ENCODE results near the gene AQP12A.
"Not testable (repeated sequence)": the region's sequence is repeated elsewhere in the genome, so short reads cannot be mapped to it uniquely, and the experiment has no call there.

AQP12A gene

DNA sequence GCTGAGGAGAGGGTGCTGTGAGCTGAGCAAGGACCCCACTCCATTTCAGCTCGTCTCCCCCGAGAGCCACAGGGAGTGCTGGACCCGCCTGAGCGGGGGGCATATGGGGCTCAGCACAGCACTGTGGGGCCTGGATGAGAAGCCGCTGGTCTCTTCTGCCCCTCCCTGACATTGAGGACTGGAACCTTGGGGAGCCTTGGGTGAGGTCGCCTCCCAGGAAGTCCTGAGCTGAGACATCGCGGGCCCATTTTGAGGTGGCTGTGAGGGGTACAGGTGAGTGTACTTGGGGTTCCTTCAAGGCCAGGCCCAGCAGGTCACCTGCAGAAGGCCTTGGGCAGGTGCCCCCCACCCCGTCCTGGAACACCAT is 3.1 kb upstream of the AQP12A start:
- no peak for DNase-seq (ENCODE audit: low spot score)

DNA sequence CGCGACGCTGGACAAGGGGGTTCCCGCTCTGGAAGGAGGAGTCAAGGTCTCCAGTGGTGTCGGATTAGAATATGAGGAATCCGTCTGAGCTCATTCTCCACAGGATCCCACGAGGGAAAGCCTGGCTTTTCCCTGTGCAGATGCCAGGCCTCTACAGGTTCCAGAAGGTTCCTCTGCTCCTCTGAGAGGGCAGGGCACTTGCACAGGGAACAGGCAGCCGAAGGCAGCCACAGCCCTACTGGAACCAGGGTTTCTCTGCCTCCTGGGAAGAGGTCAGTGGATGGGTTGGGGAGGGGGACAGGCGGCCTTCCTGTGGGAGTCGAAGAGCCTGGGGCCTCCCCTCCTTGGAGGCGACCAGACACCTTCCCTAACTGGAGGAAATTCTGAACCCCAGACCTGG is 1.7 kb upstream of the AQP12A start:
- no peak for DNase-seq (ENCODE audit: low spot score)

DNA sequence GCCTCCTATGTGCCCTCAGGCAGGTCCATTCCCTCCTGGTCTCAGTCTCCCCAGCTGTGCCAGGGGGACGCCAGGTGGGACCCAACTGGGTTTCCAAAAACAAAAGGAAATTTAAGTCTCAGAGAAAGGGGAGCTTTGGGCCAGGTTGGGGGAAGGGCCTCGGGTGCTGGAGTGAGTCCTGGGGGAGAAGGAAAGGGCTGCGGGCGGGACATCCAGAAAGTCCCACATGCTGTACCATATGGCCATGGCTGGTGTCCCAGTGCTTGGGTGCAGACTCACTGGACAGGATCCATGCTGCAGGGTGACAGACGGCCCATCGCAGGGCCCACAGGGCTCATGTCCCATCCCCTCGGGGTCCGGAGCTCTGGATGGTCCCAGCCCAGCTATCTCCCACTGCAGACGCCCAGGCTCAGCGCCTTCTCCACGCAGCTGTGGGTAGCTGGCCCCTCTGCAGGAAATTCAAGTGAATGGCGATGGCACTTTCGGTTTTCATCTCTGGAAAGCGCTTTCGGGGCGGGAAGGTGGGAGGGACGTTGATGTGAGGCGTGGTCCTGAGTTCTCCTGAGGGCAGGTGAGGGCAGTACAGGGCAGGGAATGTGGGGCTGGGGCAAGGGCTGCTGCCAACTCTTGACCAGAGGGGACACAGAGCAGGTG is 1.1 kb upstream of the AQP12A start:
- not testable (repeated sequence) for DNase-seq (ENCODE audit: low spot score)

DNA sequence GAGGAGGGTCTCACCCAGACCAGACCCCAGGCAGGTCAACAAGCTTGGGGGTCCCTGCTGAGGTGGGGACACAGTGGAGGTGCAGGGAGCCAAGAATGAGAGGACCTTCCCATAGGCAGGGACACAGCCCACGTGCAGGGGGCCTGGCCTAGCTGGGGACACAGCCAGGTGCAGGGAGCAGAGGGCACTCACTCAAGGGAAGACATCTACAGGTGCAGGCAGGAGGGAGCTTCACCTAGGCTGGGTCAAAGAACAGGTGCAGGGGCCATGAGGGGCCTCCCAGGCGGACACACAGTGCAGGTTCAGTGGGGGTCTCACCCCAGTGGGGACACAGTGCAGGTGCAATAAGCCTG is 615 bp upstream of the AQP12A start:
- DNase-seq (ENCODE audit: low spot score) = not testable (repeated sequence)

DNA sequence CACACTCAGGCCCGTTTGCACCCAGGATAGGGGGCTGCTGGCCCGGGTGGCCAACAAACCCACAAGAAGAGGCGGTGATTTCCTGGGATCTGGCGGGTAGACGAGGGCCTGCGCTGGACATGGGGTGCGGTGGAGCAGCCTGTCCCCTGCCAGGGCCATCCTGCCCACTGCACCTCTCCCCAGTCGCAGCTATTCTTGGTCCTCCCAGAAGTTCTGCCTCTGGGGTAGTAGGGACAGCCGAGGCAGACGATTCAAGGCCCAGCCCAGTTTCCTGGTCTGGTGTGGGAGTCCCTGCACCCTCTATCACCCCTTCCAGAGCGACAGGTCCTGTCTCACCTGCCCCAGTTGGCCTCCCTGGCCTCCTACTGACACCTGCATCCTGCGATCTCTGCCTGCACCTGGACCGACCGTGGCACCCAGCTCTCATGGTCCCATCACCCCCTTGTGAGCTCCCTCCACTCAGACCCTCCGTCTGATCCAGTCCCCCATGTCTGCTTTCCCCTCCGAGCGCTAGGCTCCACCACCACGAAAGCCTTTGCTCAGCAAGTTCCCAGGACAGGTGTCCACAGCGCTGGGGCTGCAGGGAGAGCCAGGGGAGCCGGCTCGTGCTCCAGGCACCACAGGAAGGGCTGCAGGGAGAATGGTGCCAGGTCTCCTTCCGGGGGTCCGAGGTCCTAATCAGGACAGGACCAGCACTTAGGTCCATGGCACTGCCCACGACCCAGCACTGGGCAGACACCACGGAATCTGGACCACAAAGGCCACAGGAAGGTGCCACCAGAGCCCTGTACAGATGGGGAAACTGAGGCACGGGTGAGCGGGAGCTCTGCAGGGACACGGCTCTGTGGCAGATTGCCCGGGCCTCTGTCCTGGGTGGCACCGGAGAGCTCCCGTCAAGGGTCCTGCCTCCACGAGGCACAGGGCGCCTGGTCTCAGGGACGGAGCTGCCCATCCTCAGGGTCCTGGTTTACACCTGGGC is 1.2 kb downstream of the AQP12A start:
- not testable (repeated sequence) for DNase-seq (ENCODE audit: low spot score)

DNA sequence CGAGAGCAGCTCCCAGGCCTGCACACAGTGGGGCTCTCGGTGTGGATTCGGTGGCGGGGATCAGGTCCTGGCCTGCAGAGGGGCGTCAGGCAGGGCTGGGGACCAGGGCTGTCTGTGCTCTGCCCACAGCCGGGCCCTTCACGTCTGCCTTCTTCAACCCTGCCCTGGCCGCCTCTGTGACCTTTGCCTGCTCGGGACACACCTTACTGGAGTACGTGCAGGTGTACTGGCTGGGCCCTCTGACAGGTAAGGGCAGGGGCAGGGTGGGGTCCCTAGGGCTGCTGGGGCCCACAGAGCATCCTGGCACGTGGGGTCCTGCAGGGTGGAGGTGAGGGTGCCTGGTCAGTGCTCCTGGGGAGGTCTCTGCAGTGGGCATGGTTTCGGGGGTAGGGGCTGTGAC is 2.6 kb downstream of the AQP12A start:
- not testable (repeated sequence) for DNase-seq (ENCODE audit: low spot score)

DNA sequence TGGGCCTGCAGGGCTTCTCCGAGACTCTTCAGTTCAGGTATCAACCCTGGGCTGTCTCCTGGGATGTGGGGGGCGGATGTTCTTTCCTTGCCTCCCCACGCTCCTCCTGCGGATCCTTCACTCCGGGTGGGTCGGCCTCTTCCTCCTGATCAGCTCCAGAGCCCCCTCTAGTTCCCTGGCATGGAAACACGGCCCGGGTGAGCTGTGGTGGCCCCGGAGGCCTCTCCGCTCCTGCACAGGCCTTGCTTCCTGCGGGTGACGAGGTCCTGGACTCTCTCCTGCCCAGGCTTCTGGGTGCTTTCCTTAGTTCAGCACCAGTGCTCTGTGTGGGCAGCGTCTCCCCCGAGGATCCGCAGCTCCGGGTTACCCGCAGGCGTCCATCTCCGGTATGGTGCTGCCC is 3.9 kb downstream of the AQP12A start:
- DNase-seq (ENCODE audit: low spot score) = not testable (repeated sequence)

DNA sequence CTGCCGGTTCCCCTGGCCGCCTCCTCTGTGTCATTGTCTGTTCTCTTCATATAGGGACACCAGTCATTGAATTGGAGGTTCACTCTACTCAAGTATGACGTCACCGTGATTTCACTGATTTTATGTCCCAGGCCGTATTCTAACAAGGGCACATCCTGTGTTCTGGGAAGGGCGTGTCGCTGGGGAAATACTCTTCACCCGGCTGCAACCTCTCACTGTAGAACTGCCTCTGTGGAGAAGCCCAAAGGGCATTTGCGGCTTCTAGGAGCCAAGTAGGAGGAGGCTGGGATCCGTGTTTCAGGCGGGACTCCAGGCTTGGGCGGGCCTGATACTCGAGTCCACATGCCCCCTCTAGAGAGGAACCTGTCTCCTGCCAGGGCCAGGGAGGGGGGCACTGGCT is 4.8 kb downstream of the AQP12A start:
- DNase-seq (ENCODE audit: low spot score) = not testable (repeated sequence)

DNA sequence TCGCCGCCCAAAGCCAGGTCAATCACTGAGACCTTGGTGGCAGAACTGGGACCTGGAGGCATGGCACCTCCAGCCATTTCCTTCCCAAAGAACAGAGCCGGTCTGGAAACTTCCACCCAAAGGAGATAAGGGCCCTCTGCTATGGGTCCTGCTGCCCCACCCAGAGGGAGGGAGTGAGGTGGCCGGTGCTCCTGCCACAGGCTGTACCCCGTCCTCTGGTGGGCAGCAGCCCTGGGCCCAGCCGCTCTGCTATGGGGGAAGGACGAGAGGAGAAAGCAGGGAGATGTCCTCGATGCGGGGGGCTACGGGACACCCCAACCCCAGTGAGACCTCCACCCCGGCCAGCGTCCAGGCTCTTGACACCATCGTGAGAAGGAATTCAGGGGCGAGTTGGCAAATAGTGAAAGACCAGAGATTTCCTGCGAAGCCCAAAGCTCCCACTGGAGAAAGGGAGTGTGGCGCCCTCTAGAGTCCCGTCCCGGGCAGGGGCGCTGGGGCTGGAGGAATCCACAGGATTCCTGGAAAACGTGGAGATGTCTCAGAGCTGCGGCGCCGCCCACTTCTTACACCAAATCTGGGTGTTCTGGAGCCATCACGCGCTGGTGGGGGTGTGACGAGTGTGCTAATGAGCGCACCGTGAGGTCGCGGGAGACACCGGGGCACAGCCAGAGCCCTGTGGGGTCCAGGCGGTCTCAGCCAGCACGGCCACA is 7.3 kb downstream of the AQP12A start:
- DNase-seq (ENCODE audit: low spot score) = not testable (repeated sequence)

DNA sequence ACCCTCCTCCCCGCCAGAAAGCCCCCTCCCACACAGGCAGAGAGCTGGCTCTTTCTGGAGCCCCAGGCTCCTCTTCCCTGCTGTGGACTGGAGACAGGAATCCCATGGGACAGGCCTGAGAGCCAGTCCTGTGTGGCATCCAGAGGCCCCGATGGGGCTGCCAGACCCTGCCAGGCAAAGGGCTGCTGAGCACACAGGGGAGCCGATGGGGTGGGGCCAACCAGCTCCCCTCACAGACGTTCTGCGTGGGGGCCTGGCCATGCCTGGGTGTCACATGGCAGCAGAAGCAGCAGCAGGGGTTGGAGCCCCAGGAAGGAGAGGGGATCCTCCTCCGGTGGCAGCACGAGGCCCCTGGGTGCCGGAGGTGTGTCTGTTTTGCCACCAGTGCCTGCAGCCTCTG is 8.2 kb downstream of the AQP12A start:
- not testable (repeated sequence) for DNase-seq (ENCODE audit: low spot score)

DNA sequence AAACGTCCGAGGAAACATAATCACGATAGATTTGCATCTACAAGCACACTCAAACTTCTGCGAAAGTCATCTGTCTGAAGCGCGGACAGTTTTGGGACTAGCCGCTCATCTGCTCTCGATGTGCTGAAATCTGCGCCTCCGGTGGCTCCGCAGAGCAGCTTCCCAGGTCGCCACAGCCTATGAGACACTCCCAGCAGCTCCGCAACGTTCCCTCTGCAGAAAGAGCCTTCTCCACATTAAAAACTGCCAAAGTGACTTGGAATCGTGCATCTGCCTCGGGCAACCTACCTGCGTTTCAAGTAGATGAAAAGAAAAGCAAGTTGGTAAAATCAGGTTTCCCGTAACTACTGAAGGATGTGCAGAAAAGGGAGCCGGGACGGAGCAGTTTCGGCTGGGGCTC is 8.9 kb downstream of the AQP12A start:
- DNase-seq (ENCODE audit: low spot score) = not testable (repeated sequence)

DNA sequence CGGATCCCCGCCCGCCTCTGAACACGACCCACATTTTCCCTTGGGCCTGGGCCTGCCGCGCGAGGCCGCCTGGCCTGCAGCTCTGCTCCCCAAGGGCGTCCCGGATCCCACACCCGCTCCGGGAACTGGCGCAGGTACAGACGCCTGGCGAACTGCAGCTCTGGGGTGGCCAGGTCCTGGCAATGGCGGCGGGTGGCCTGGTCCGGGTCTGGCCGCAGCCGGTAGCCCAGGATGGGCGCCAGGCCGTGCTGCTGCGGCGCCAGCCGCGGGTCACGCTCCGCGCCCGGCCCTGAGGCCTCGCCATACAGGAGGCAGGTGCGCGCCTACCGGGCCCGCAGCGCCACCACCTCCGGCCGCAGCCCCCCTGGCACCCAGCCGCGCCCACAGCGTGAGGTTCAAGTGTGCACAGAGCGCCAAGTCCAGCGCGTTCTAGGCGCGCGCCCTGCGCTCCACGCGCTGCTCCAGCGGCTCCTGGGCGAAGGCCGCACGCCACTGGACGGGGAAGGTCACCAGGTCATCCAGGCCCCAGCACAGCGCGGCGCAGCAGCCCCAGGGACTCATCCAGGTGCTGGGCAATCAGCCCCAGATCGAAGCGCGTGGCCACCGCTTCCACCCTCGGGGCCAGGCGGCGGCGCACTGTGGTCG is 9.5 kb downstream of the AQP12A start:
- DNase-seq (ENCODE audit: low spot score) = no peak

DNA sequence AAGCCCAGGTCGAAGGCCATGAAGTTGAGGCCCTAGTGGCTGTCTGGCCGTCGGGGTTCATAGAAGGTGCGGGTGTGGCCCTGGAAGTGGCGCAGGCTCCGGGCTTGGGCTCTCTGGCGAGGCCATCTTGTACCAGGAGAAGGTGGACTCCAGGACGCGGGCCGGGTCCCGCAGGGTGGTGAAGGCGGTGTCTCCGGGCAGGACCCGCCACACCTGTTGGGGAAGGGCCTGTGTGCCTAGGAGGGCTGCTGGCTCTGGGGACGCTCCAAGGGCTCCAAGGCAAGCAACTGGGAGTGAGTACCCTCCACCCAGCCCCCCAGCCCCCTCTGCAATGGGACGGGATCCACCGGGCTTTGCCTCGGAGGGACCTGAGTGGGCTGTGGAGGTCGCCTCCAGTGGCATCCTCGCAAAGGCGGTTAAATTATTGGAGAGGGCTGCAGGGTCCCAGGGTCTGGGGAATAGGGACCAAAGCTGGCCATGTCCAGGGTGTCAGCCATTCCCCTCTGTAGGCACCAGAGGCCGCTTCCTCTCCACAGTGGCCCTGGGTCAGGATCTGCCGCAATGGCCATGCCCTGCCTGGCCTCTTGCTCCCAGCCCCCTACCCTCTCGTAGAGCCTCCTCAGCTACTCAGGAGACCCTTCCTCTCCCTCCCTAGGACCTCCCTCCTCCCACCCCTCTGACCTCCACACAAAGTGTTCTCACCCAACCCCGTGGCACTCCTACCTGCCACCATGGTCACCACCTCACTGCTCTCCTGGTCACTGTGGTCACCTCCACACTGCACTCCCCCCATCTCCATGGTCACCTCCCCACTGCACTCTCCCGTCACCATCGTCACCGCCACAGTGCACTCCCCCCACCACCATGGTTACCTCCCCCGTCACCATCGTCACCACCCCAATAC is 10.3 kb downstream of the AQP12A start:
- no peak for DNase-seq (ENCODE audit: low spot score)

DNA sequence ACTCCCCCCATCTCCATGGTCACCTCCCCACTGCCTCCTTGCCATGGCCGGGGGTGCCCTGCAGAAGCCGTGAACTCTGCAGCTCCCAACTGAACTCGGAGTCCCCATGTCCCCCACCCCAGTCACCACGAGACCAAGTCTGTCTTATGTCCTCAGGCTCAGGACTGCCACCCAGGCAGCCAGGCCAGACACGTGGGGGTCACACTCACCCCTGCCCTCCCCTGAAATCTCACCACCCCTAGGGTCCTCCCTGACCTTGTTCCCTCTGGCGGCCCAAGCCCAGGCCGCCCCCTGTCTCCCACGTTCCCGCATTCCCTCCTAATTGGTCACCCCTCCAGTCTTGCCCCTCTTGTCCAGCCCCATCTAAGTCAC is 11.0 kb downstream of the AQP12A start:
- no peak for DNase-seq (ENCODE audit: low spot score)

DNA sequence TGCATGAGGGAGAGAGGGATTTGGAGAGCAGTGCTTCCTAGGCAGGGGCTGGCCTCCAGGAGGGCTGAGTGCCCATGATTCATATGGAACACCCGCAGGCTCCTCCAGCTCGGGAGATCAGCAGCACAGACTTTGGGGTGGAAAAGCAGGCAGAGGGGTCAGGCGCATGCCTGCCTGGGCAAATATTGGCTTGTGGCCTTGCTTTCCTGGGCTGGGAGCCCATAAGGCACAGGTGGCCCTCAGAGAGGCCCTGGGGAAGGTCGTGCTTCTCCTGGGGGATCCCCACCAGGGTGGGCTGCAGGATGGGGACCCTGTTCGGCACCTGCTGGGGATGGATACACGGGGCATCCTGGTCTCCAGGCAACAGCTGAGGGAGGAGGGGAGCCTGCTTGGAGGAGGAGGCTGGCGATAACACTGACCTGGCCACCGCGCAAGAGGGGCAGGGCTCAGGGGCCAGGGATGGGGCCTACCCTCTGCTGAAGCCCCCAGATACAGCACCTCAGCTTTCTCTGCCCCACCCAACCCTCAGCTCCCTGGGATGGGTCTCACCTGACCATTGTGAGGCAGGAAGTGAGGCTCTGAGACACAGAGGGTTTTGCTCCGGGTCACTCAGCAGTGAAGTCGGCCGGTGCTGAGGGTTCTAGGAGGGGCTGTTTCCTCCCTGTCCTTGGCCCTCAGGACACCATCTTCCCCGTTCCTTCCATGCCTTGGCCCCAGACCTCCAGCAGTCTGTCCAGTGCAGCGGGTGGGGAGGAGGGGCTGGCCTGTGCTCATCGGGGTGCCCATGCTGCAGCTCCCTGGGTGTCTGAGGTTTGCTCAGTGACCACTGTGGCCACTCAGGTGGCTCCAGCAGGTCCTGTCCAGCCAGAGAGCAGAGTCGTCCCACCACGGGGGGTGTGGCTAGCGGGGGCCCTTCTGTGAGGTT is 12.0 kb downstream of the AQP12A start:
- no peak for DNase-seq (ENCODE audit: low spot score)

DNA sequence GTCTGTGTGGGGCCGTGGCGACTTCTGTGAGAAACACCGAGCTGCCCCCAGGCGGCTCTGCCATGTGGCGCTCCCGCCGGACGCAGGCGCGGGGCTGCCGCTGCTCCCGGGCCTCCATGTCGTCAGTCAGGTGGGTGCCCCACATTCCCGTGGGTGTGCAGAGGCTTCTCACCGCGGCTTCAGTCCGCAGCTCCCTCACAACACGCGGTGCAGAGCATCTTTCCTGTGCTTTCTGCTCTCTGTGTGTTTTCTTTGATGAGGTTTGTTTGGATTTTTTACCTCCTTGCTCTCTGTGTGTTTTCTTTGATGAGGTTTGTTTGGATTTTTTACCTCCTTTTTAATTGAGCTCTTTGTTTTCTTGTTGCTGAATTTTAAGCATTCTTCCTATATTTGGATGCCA is 13.0 kb downstream of the AQP12A start:
- DNase-seq (ENCODE audit: low spot score) = no peak

DNA sequence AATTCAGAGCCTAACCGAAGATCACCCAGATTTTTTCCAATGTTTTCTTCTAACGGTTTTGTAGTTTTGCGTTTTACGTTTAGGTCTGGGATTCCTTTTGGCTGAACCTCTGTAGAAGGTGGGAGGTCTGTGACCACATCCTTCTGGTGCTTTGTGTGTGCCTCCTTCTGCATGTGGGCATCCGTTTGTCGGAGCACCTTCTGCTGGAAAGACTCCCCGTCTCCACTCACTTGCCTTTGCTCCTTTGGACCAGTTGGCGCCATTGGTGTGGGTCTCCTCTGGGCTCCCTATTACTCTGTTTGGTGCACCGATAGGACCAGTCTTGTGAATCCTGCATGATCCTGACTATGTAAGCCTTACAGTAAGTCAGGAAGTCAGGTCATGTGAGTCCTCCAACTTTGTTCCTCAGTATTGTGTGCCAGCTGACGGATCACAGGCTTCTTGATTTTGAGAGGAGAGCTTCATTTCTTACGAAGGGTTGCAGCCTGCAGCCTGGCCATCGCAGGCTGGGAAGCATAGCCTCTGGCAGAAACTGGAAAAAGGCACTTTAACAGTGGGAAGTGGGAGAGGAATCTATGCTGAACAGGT is 13.6 kb downstream of the AQP12A start:
- DNase-seq (ENCODE audit: low spot score) = no peak

DNA sequence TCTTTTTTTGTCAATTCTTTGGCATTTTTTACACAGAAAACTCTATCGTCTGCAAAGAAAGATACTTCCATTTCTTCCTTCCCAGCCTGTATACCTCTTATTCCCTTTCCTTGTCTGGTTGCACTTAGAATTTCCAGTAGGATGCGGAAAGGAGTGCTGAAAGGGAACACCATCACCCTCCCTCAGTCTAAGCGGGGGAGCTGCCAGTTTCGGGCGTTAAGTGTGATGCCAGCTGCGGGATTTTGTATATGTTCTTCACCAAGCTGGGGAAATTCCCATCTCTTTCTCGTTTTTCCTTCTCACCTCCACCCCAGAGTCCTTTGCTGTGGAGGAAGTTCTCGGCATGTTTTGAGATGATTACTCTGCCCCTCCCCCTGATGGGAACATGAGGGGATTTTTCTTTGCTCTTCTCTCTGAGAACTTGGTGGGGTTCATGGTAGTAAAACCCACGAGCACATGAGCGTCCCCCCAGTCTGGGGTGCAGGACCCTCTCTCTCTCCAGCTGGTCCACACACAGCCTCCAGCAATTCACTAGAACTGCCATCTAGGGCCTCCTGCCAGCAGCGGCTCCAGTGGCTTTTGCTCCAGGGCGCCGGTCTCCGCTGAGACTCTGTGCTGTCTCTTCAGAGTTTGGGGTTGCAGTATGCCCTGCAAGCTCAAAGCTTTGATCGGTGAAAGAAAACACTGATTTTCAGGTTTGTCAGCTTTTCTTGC is 15.5 kb downstream of the AQP12A start:
- no peak for DNase-seq (ENCODE audit: low spot score)

DNA sequence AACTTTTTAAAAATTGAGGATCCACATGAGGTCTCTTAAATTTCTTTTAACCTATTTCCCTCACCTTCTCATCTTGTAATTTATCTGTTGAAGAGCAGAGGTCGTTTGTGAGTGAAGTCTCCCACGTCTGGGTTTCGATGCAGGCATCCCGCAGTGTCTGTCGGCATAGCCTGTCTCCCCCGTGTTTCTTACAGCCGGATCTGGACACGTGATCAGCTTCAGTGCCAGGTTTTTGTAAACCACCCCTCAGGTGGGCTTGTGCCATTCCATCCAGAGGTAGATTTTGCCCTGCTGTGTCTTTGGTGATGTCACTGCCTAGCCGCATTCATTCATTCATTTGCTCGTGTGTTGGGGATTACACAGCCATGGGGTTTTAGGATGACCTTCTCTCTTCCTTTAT is 16.2 kb downstream of the AQP12A start:
- DNase-seq (ENCODE audit: low spot score) = no peak

Data from hepatic stellate cell (primary cell).